Neural progenitor cell (in vitro differentiated cells): ENCODE measurements around the gene ATP10B. TPM values are rescaled to one million over a fixed set of nuclear protein-coding genes. Genes with fewer than 3 reads are reported as not detected.

Experiments
- DNase-seq: peaks from one replicate; pipeline ENCODE4 v3.0.0-alpha.2; 2016; ENCODE audit warnings: low spot score
- H2AFZ ChIP-seq: fragments of 200-600 bp; sonication (generic); replicated peaks from 2 replicates; pipeline ENCODE4 v1.6.1; 2016; ENCODE audit warnings: antibody characterized with exemption
- H3F3A ChIP-seq: fragments of 200-600 bp; sonication (generic); 2 replicates; pipeline ENCODE4 v1.6.1; 2016; ENCODE audit warnings: antibody characterized with exemption, low read depth
- H3K27ac ChIP-seq: fragments of 200-600 bp; sonication (generic); 2 replicates; pipeline ENCODE4 v1.5.1; 2016; ENCODE audit warnings: mild to moderate bottlenecking
- H3K27me3 ChIP-seq: fragments of 200-600 bp; sonication (generic); 2 replicates; pipeline ENCODE4 v1.6.1; 2016; ENCODE audit warnings: mild to moderate bottlenecking, moderate library complexity
- H3K36me3 ChIP-seq: fragments of 200-600 bp; sonication (generic); 2 replicates; pipeline ENCODE4 v1.5.1; 2016
- H3K4me1 ChIP-seq: fragments of 200-600 bp; sonication (generic); 2 replicates; pipeline ENCODE4 v1.6.1; 2016; ENCODE audit warnings: mixed run types
- H3K4me2 ChIP-seq: fragments of 200-600 bp; sonication (generic); 2 replicates; pipeline ENCODE4 v1.6.1; 2016
- H3K4me3 ChIP-seq: fragments of 200-600 bp; sonication (generic); 2 replicates; pipeline ENCODE4 v1.5.1; 2016
- H3K79me2 ChIP-seq: fragments of 200-600 bp; sonication (generic); 2 replicates; pipeline ENCODE4 v1.6.1; 2016; ENCODE audit warnings: low read depth
- H3K9ac ChIP-seq: fragments of 200-600 bp; sonication (generic); 2 replicates; pipeline ENCODE4 v1.6.1; 2016
- H3K9me3 ChIP-seq: fragments of 200-600 bp; sonication (generic); 2 replicates; pipeline ENCODE4 v1.5.1; 2016; ENCODE audit warnings: low read depth
- H4K20me1 ChIP-seq: fragments of 200-600 bp; sonication (generic); 2 replicates; pipeline ENCODE4 v1.6.1; 2016; ENCODE audit warnings: low read depth
- H3K27ac Mint-ChIP-seq: 3 replicates; pipeline ENCODE4 v1.8.0; 2021; ENCODE audit warnings: mixed read lengths
- H3K27me3 Mint-ChIP-seq: 2 replicates; pipeline ENCODE4 v1.8.0; 2022; ENCODE audit warnings: low read depth, mild to moderate bottlenecking, inconsistent platforms, moderate library complexity, mixed read lengths; ENCODE audit not compliant: insufficient read depth
- H3K36me3 Mint-ChIP-seq: 3 replicates; pipeline ENCODE4 v1.8.0; 2021; ENCODE audit warnings: mixed read lengths
- H3K4me1 Mint-ChIP-seq: 3 replicates; pipeline ENCODE4 v1.8.0; 2021; ENCODE audit warnings: mixed read lengths
- H3K4me3 Mint-ChIP-seq: 3 replicates; pipeline ENCODE4 v1.8.0; 2021; ENCODE audit warnings: mild to moderate bottlenecking, moderate library complexity, mixed read lengths
- H3K9me3 Mint-ChIP-seq: 3 replicates; pipeline ENCODE4 v1.8.0; 2020; ENCODE audit warnings: mixed read lengths
- EZH2 ChIP-seq: fragments of 200-600 bp; sonication (generic); IDR thresholded peaks from 2 replicates; pipeline ENCODE4 v1.6.1; 2017; ENCODE audit warnings: antibody characterized with exemption, mild to moderate bottlenecking, moderate library complexity
- EZH2phosphoT487 ChIP-seq: fragments of 200-600 bp; sonication (generic); IDR thresholded peaks from 2 replicates; pipeline ENCODE4 v1.6.1; 2017; ENCODE audit warnings: antibody characterized with exemption
- total RNA-seq: library from RNA; depleted of rRNA; stranded (reverse); fragments of >200 nt; gene quantifications from 2 replicates; pipeline ENCODE4 v1.2.3, GENCODE V29; 2015; ENCODE audit warnings: low replicate concordance
- TF ChIP-seq, protein P1 (sequence below): fragments of 200-600 bp; sonication (generic); IDR thresholded peaks from 2 replicates; pipeline ENCODE4 v1.5.1; 2017; ENCODE audit warnings: antibody characterized with exemption, mild to moderate bottlenecking

Gene ATP10B
- total RNA-seq, 1 donor from 2014 or later, result not detected

GRCh38 chr5:160618286-160618685, 233.7 kb downstream of the ATP10B start:
- Histone ChIP-seq H3K27ac (no peak overlapping the region), H3K9ac (no peak overlapping the region), H3K9me3 (no peaks in the 10 kb centered on the region), H3K4me3 (no peak overlapping the region), H3K27me3 (no peaks in the 10 kb centered on the region), H3K36me3 (no peaks in the 10 kb centered on the region), H3K4me2 (no peak overlapping the region), H2AFZ (no peak overlapping the region), H3F3A (no peaks in the 10 kb centered on the region), H3K4me1 (no peaks in the 10 kb centered on the region), H4K20me1 (no peaks in the 10 kb centered on the region), H3K79me2 (no peaks in the 10 kb centered on the region)
- no peak for DNase-seq
- H3K9me3 Mint-ChIP-seq, result no peaks in the 10 kb centered on the region
- no peaks in the 10 kb centered on the region for H3K27me3 Mint-ChIP-seq
- no peaks in the 10 kb centered on the region for H3K36me3 Mint-ChIP-seq
- TF ChIP-seq EZH2 (no peak), EZH2phosphoT487 (no peak)
- TF ChIP-seq, protein P1, sequence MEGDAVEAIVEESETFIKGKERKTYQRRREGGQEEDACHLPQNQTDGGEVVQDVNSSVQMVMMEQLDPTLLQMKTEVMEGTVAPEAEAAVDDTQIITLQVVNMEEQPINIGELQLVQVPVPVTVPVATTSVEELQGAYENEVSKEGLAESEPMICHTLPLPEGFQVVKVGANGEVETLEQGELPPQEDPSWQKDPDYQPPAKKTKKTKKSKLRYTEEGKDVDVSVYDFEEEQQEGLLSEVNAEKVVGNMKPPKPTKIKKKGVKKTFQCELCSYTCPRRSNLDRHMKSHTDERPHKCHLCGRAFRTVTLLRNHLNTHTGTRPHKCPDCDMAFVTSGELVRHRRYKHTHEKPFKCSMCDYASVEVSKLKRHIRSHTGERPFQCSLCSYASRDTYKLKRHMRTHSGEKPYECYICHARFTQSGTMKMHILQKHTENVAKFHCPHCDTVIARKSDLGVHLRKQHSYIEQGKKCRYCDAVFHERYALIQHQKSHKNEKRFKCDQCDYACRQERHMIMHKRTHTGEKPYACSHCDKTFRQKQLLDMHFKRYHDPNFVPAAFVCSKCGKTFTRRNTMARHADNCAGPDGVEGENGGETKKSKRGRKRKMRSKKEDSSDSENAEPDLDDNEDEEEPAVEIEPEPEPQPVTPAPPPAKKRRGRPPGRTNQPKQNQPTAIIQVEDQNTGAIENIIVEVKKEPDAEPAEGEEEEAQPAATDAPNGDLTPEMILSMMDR, result no peak
- H3K4me3 Mint-ChIP-seq, result no peak overlapping the region
- H3K4me1 Mint-ChIP-seq, result no peaks in the 10 kb centered on the region
- no peak overlapping the region for H3K27ac Mint-ChIP-seq

- no peaks in the 10 kb centered on the region for H3K4me1 Mint-ChIP-seq
- Histone ChIP-seq H3K36me3 (no peaks in the 10 kb centered on the region), H3K79me2 (no peaks in the 10 kb centered on the region), H3K4me3 (no peak overlapping the region), H3F3A (no peaks in the 10 kb centered on the region), H3K4me1 (no peaks in the 10 kb centered on the region), H3K27me3 (no peaks in the 10 kb centered on the region), H3K9ac (no peak overlapping the region), H3K27ac (no peak overlapping the region), H4K20me1 (no peaks in the 10 kb centered on the region), H3K9me3 (no peaks in the 10 kb centered on the region), H3K4me2 (no peak overlapping the region), H2AFZ (no peak overlapping the region)
- no peak overlapping the region for H3K27ac Mint-ChIP-seq
- no peak overlapping the region for H3K4me3 Mint-ChIP-seq
- TF ChIP-seq, protein P1, result no peak
- no peak for TF ChIP-seq EZH2phosphoT487
- no peak for TF ChIP-seq EZH2
- H3K9me3 Mint-ChIP-seq, result no peaks in the 10 kb centered on the region
- H3K27me3 Mint-ChIP-seq, result no peaks in the 10 kb centered on the region
- DNase-seq, result no peak
- no peaks in the 10 kb centered on the region for H3K36me3 Mint-ChIP-seq
Observed at GRCh38 chr5:160616712-160617497, 235.1 kb downstream of the ATP10B start.

- Histone ChIP-seq H3K27ac (no peak overlapping the region), H3K9ac (no peak overlapping the region), H3K79me2 (no peaks in the 10 kb centered on the region), H3K4me1 (no peaks in the 10 kb centered on the region), H3K9me3 (no peaks in the 10 kb centered on the region), H3K4me2 (no peak overlapping the region), H3F3A (no peaks in the 10 kb centered on the region), H3K27me3 (no peaks in the 10 kb centered on the region), H3K4me3 (no peak overlapping the region), H2AFZ (no peak overlapping the region), H3K36me3 (no peaks in the 10 kb centered on the region), H4K20me1 (no peaks in the 10 kb centered on the region)
- no peaks in the 10 kb centered on the region for H3K27me3 Mint-ChIP-seq
- no peaks in the 10 kb centered on the region for H3K9me3 Mint-ChIP-seq
- no peak overlapping the region for H3K4me3 Mint-ChIP-seq
- no peak for DNase-seq
- no peaks in the 10 kb centered on the region for H3K36me3 Mint-ChIP-seq
- no peak overlapping the region for H3K27ac Mint-ChIP-seq
- TF ChIP-seq EZH2 (no peak), EZH2phosphoT487 (no peak)
- TF ChIP-seq, protein P1, result no peak
- H3K4me1 Mint-ChIP-seq, result no peaks in the 10 kb centered on the region
Observed at GRCh38 chr5:160614136-160614535, 237.9 kb downstream of the ATP10B start.
